ENCODE data around the gene ETS2. TPM values are rescaled to one million over a fixed set of nuclear protein-coding genes. Genes with fewer than 3 reads are reported as not detected.

Gene ETS2
- total and polyA plus RNA-seq, 2 of the 4 experiments (the other 2 are of a cell fraction): 21.3 to 21.7 TPM

- Histone ChIP-seq H3K4me2 (ENCODE audit: low read depth, low read length) (no peak overlapping the region), H2AFZ (replicated peaks; ENCODE audit: low read length, poor library complexity) (peak overlapping the region; percentile 48), H4K8ac (ENCODE audit: low read depth in 2 of 2, low read length in 2 of 2) (no peak overlapping the region), H2BK120ac (ENCODE audit: low read depth, low read length) (no peak overlapping the region), H3K18ac (ENCODE audit: low read depth, low read length) (no peak overlapping the region), H4K20me1 (ENCODE audit: insufficient read depth, low read length) (no peaks in the 10 kb centered on the region), H4K91ac (ENCODE audit: insufficient read depth, low read depth, low read length) (no peak overlapping the region), H3K9ac (ENCODE audit: low read depth, low read length) (no peak overlapping the region), H4K5ac (ENCODE audit: low read depth, low read length) (no peak overlapping the region), H3K79me1 (ENCODE audit: low read depth in 1 of 2, low read length in 2 of 2) (no peaks in the 10 kb centered on the region), H3K27me3 (ENCODE audit: control insufficient read depth, insufficient read depth, low read length) (no peaks in the 10 kb centered on the region), H3K4me1 (ENCODE audit: control insufficient read depth, insufficient read depth, low read length) (peaks cover 2% of the 10 kb centered on the region; the same call in 1 of the 2 replicates), H2BK15ac (ENCODE audit: low read depth, low read length) (no peak overlapping the region), H2BK5ac (ENCODE audit: low read depth, low read length, poor library complexity, severe bottlenecking) (no peak overlapping the region), H2AK9ac (replicated peaks; ENCODE audit: low read depth, low read length, poor library complexity) (no peak overlapping the region), H3K36me3 (ENCODE audit: control insufficient read depth, insufficient read depth, low read length) (no peaks in the 10 kb centered on the region), H3K9me3 (ENCODE audit: control insufficient read depth, insufficient read depth, low read length) (no peaks in the 10 kb centered on the region), H2BK20ac (ENCODE audit: low read depth, low read length) (no peak overlapping the region), H3K27ac (ENCODE audit: insufficient read depth, low read length) (no peak overlapping the region), H3K9me1 (ENCODE audit: insufficient read depth, low read length) (peaks cover 9% of the 10 kb centered on the region), H2AK5ac (ENCODE audit: low read depth, low read length) (no peak overlapping the region), H3K56ac (ENCODE audit: extremely low read depth, insufficient read depth, low read length) (no peak overlapping the region), H3K4me3 (ENCODE audit: insufficient read depth, low read depth, low read length) (no peak overlapping the region), H3K14ac (replicated peaks; ENCODE audit: low read depth, low read length) (no peak overlapping the region), H3K23ac (ENCODE audit: low read depth, low read length) (no peak overlapping the region), H3K4ac (ENCODE audit: low read depth, low read length) (no peak overlapping the region)
- dilution Hi-C loops (cut with HindIII; ENCODE audit: low sequenced_read_pairs, unreplicated experiment) (no loop called here), in situ Hi-C loops (cut with MboI; ENCODE audit: low sequenced_read_pairs) (no loop called here), intact Hi-C loops (cut with micrococcal nuclease) (no loop called here)
- ChIA-PET CTCF (no interaction called here), POLR2A (ENCODE audit: unreplicated experiment) (no interaction called here)
- no TSS peak for BruUV-seq (replicated peaks)
- 87% methylated on average over 3 of the region's 8 CpGs; no CpG with 5 or more reads in 1 of the 2 experiments for WGBS, 2 experiments (ENCODE audit: extremely low coverage in 2 of 2, insufficient read length in 1 of 2)
- TF ChIP-seq CHD1 (IDR thresholded peaks at IDR 0.05; ENCODE audit: low read depth, low read length): no peak
- no peak for TF ChIP-seq RCOR1 (IDR thresholded peaks at IDR 0.05; ENCODE audit: insufficient replicate concordance, low read length)
- no peak for TF ChIP-seq BHLHE40 (IDR thresholded peaks at IDR 0.05; ENCODE audit: low read depth, low read length)
- no peak for TF ChIP-seq USF2 (IDR thresholded peaks at IDR 0.05; ENCODE audit: low read depth, low read length)
- ATAC-seq (ENCODE audit: low read depth) (no peak), DNase-seq (no peak)
Measured at GRCh38 chr21:38857152-38857825, 51.6 kb downstream of the ETS2 start.

Data from IMR-90 (cell line).